Measurements from ENCODE around the gene ZC3H7A.

Gene ZC3H7A

DNA sequence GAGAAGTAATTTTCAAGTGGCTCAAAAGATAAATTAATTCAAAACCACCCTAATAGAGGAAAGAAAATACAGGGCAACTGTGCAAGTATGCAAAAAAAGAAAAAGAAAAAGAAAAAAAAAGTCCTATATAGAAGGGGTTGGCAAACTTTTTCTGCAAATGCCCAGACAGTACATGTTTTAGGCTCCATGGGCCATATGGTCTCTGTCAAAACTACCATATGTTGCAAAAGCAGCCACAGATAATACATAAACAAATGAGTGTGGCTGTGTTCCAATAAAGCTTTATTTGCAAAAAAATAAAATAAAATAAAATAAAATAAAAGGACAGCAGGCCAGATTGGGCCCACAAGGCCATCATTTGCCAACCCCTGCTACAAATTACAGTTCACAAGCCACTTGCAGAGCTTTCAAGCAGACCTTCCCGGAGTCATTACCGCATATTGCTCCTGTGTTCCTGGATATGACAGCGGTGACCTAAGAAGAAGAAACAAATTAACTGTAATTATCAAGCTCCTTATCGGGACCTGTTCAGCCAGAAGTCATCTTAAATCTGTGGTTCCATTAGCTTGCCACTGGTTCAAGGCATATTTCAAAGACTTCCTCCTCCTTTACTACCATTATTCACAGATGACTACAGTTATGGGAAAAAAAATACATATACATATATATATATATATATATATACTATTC lies 15.9 kb downstream of the ZC3H7A start:
- no peaks in the 10 kb centered on the region for H3K27me3 ChIP-seq (replicated peaks; ENCODE audit: insufficient read depth, low read length)
- no peak overlapping the region for H2AFZ ChIP-seq (ENCODE audit: low read length)
- no peak overlapping the region for H3K9ac ChIP-seq (ENCODE audit: low read length)
- H3K4me3 ChIP-seq (ENCODE audit: low read length) = no peak overlapping the region
- no peaks in the 10 kb centered on the region for H3K9me2 ChIP-seq (replicated peaks; ENCODE audit: insufficient read depth, low read length)
- peaks cover 19% of the 10 kb centered on the region for H3F3A ChIP-seq (ENCODE audit: insufficient read depth, low read length)
- H4K20me1 ChIP-seq (ENCODE audit: insufficient read depth, low read length) = no peaks in the 10 kb centered on the region
- DNase-seq = no peak
- TF ChIP-seq EZH2 (optimal IDR thresholded peaks at IDR 0.05; ENCODE audit: low read depth, low read length) = no peak
- no peak for TF ChIP-seq EZH2phosphoT487 (IDR thresholded peaks at IDR 0.05; ENCODE audit: low read length)
- TF ChIP-seq, protein P1, sequence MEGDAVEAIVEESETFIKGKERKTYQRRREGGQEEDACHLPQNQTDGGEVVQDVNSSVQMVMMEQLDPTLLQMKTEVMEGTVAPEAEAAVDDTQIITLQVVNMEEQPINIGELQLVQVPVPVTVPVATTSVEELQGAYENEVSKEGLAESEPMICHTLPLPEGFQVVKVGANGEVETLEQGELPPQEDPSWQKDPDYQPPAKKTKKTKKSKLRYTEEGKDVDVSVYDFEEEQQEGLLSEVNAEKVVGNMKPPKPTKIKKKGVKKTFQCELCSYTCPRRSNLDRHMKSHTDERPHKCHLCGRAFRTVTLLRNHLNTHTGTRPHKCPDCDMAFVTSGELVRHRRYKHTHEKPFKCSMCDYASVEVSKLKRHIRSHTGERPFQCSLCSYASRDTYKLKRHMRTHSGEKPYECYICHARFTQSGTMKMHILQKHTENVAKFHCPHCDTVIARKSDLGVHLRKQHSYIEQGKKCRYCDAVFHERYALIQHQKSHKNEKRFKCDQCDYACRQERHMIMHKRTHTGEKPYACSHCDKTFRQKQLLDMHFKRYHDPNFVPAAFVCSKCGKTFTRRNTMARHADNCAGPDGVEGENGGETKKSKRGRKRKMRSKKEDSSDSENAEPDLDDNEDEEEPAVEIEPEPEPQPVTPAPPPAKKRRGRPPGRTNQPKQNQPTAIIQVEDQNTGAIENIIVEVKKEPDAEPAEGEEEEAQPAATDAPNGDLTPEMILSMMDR (IDR thresholded peaks at IDR 0.05; ENCODE audit: low read length) = no peak
- peaks cover 20% of the 10 kb centered on the region for H3K4me1 ChIP-seq (ENCODE audit: low read length)
- peaks cover 89% of the 10 kb centered on the region for H3K79me2 ChIP-seq (ENCODE audit: low read length)
- H3K27ac ChIP-seq (ENCODE audit: low read length) = no peak overlapping the region
- no peaks in the 10 kb centered on the region; the same call in 1 of the 2 replicates for H3K36me3 ChIP-seq (replicated peaks; ENCODE audit: insufficient read depth, low read length)
- H3K9me3 ChIP-seq (replicated peaks; ENCODE audit: insufficient read depth, low read length) = no peaks in the 10 kb centered on the region
- H3K4me2 ChIP-seq (ENCODE audit: low read depth, low read length) = no peak overlapping the region

DNA sequence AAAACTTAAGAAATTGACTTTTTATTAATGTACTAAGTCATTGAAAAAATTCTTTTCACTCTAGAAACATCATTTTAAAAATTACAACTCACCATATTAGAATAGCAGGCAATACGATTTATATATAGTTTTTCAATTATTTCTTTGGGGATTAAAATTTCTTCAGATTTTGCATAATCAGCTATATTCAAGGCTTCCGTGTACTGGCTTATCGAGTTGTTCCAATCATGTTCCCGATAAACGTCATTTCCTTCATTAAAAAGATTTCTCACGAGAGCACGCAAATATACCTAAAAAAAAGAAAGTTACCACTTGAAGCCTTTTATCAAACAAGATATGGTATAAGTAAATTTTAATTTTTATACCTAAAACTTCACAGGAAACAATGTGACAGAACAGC lies 18.0 kb downstream of the ZC3H7A start:
- DNase-seq = no peak
- Histone ChIP-seq H3K4me3 (ENCODE audit: low read length) (no peak overlapping the region), H3K9ac (ENCODE audit: low read length) (no peak overlapping the region), H3K27me3 (replicated peaks; ENCODE audit: insufficient read depth, low read length) (no peaks in the 10 kb centered on the region), H4K20me1 (ENCODE audit: insufficient read depth, low read length) (no peaks in the 10 kb centered on the region), H3K4me1 (ENCODE audit: low read length) (peaks cover 29% of the 10 kb centered on the region), H3K36me3 (replicated peaks; ENCODE audit: insufficient read depth, low read length) (no peaks in the 10 kb centered on the region; the same call in 1 of the 2 replicates), H3K27ac (ENCODE audit: low read length) (no peak overlapping the region), H3K4me2 (ENCODE audit: low read depth, low read length) (no peak overlapping the region), H3K79me2 (ENCODE audit: low read length) (peaks cover 79% of the 10 kb centered on the region), H3K9me2 (replicated peaks; ENCODE audit: insufficient read depth, low read length) (no peaks in the 10 kb centered on the region), H3F3A (ENCODE audit: insufficient read depth, low read length) (peaks cover 23% of the 10 kb centered on the region), H2AFZ (ENCODE audit: low read length) (no peak overlapping the region), H3K9me3 (replicated peaks; ENCODE audit: insufficient read depth, low read length) (no peaks in the 10 kb centered on the region)
- no peak for TF ChIP-seq EZH2 (optimal IDR thresholded peaks at IDR 0.05; ENCODE audit: low read depth, low read length)
- TF ChIP-seq EZH2phosphoT487 (IDR thresholded peaks at IDR 0.05; ENCODE audit: low read length) = no peak
- TF ChIP-seq, protein P1 (IDR thresholded peaks at IDR 0.05; ENCODE audit: low read length) = no peak

DNA sequence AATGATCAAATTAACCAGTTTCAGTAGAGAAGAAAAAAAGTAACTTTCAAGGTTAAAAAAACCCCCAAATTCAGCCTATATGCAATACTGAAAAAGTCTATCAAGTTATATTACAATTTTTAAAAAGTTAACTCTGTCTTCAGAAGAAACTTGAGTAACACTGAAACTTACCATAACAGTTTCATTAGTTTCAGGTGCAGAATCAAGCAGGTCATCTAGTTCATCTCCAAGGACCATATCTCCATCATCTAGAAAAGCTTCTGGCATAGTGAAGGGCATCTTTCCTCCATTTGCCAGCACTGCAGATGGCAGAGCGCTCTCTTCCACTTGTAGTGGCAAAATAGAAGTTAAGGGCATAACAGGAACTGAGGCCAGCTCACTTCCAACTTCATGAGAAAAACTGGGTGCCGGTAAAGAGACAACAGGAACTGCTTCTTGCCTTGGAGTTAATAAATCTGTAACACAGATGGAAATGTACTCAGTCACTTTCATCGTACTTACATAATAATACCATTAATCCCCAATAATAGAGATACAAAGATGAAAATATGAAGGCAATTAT lies 22.9 kb downstream of the ZC3H7A start:
- no peaks in the 10 kb centered on the region; the same call in 1 of the 2 replicates for H3K36me3 ChIP-seq (replicated peaks; ENCODE audit: insufficient read depth, low read length)

More for the DNA sequence above, 22.9 kb downstream of the ZC3H7A start:
- no peak overlapping the region for H3K27ac ChIP-seq (ENCODE audit: low read length)
- H3K4me3 ChIP-seq (ENCODE audit: low read length) = no peak overlapping the region
- peak; percentile 19 for DNase-seq
- H3K4me1 ChIP-seq (ENCODE audit: low read length) = peaks cover 21% of the 10 kb centered on the region
- no peak overlapping the region for H2AFZ ChIP-seq (ENCODE audit: low read length)
- TF ChIP-seq EZH2phosphoT487 (IDR thresholded peaks at IDR 0.05; ENCODE audit: low read length) (no peak), EZH2 (optimal IDR thresholded peaks at IDR 0.05; ENCODE audit: low read depth, low read length) (no peak)
- TF ChIP-seq, protein P1 (IDR thresholded peaks at IDR 0.05; ENCODE audit: low read length) = no peak
- no peaks in the 10 kb centered on the region for H3K9me3 ChIP-seq (replicated peaks; ENCODE audit: insufficient read depth, low read length)
- H3K4me2 ChIP-seq (ENCODE audit: low read depth, low read length) = no peak overlapping the region
- H3K9ac ChIP-seq (ENCODE audit: low read length) = no peak overlapping the region
- no peaks in the 10 kb centered on the region for H4K20me1 ChIP-seq (ENCODE audit: insufficient read depth, low read length)
- peaks cover 23% of the 10 kb centered on the region for H3F3A ChIP-seq (ENCODE audit: insufficient read depth, low read length)
- no peaks in the 10 kb centered on the region for H3K9me2 ChIP-seq (replicated peaks; ENCODE audit: insufficient read depth, low read length)
- H3K79me2 ChIP-seq (ENCODE audit: low read length) = peaks cover 62% of the 10 kb centered on the region
- H3K27me3 ChIP-seq (replicated peaks; ENCODE audit: insufficient read depth, low read length) = no peaks in the 10 kb centered on the region
